WTC11 (cell line): ENCODE data around the gene ZBTB20.

Experiments
- CTCF ChIP-seq: fragments of 200-600 bp; IDR thresholded peaks from 2 replicates; pipeline ENCODE4 v1.8.0; 2022; ENCODE audit warnings: antibody characterized with exemption
- E2F1 ChIP-seq: sonication (generic); formaldehyde crosslinking; IDR thresholded peaks from 2 replicates; pipeline ENCODE4 v1.8.0; 2022; ENCODE audit warnings: mild to moderate bottlenecking, missing genetic modification reagents
- ESRRA ChIP-seq: sonication (generic); formaldehyde crosslinking; IDR thresholded peaks from 2 replicates; pipeline ENCODE4 v1.8.1; 2022; ENCODE audit warnings: mild to moderate bottlenecking, missing genetic modification reagents, borderline replicate concordance
- IRF1 ChIP-seq: sonication (generic); formaldehyde crosslinking; IDR thresholded peaks from 2 replicates; pipeline ENCODE4 v1.8.0; 2023; ENCODE audit warnings: missing genetic modification reagents
- JUN ChIP-seq: sonication (generic); formaldehyde crosslinking; IDR thresholded peaks from 2 replicates; pipeline ENCODE4 v1.8.0; 2023; ENCODE audit warnings: mild to moderate bottlenecking, missing genetic modification reagents
- MLX ChIP-seq: sonication (generic); formaldehyde crosslinking; IDR thresholded peaks from 2 replicates; pipeline ENCODE4 v1.8.1; 2023; ENCODE audit warnings: mild to moderate bottlenecking, missing genetic modification reagents, moderate library complexity
- MXD4 ChIP-seq: fragments of 250-450 bp; sonication (Bioruptor Pico); IDR thresholded peaks from 2 replicates; pipeline ENCODE4 v1.8.0; 2021; ENCODE audit warnings: mild to moderate bottlenecking, moderate library complexity, borderline replicate concordance
- NFYB ChIP-seq: sonication (generic); formaldehyde crosslinking; conservative IDR thresholded peaks from 2 replicates; pipeline ENCODE4 v1.8.0; 2022; ENCODE audit warnings: low read depth, missing genetic modification reagents
- NR1H2 ChIP-seq: sonication (generic); formaldehyde crosslinking; IDR thresholded peaks from 2 replicates; pipeline ENCODE4 v1.9.0; 2021; ENCODE audit warnings: mild to moderate bottlenecking, moderate library complexity, missing genetic modification reagents
- SMAD4 ChIP-seq: sonication (generic); formaldehyde crosslinking; IDR thresholded peaks from 2 replicates; pipeline ENCODE4 v1.8.0; 2022; ENCODE audit warnings: mild to moderate bottlenecking, missing genetic modification reagents
- TEAD1 ChIP-seq: sonication (generic); formaldehyde crosslinking; IDR thresholded peaks from 2 replicates; pipeline ENCODE4 v1.8.0; 2022; ENCODE audit warnings: mild to moderate bottlenecking, missing genetic modification reagents
- ZNF281 ChIP-seq: sonication (generic); formaldehyde crosslinking; IDR thresholded peaks from 2 replicates; pipeline ENCODE4 v1.8.0; 2023; ENCODE audit warnings: mild to moderate bottlenecking, missing genetic modification reagents
- ZNF423 ChIP-seq: fragments of 250-450 bp; sonication (Bioruptor Pico); IDR thresholded peaks from 2 replicates; pipeline ENCODE4 v2.1.2; 2022; ENCODE audit warnings: mild to moderate bottlenecking, moderate library complexity
- ZNF512 ChIP-seq: sonication (generic); formaldehyde crosslinking; IDR thresholded peaks from 2 replicates; pipeline ENCODE4 v1.8.1; 2022; ENCODE audit warnings: missing genetic modification reagents, borderline replicate concordance

GRCh38 chr3:114933407-114933806 lies 213.7 kb downstream of the ZBTB20 start:
- TF ChIP-seq CTCF (no peak), E2F1 (CRISPR knock-in tag) (no peak), SMAD4 (CRISPR knock-in tag) (no peak), MXD4 (CRISPR knock-in tag) (no peak), MLX (CRISPR knock-in tag) (no peak), NFYB (CRISPR knock-in tag) (no peak), ESRRA (CRISPR knock-in tag) (no peak), IRF1 (no peak), TEAD1 (CRISPR knock-in tag) (no peak), JUN (no peak), NR1H2 (CRISPR knock-in tag) (no peak), ZNF423 (CRISPR knock-in tag) (no peak), ZNF281 (no peak), ZNF512 (CRISPR knock-in tag) (no peak)
